Femur (tissue), 1 donor: Measurements from ENCODE around the gene LRRN4.

Source experiments
- DNase-seq: peaks from one replicate; pipeline ENCODE4 v3.0.0-alpha.2; 2017

The LRRN4 gene

DNA sequence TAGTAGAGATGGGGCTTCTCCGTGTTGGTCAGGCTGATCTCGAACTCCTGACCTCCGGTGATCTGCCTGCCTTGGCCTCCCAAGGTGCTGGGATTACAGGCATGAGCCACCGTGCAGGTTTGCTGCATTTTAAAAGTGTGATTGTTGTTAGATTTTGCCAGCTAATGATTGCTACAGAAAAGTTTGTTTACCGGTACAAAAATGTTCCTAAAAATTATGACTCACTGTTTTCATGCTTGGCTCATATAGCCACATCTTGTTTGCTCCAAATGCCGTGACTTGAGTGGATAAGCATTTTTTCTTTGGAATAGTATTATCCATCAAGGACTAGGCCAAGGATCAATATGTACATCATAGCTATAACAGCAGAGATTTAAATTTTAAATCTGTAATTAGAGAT lies 24.3 kb downstream of the LRRN4 start:
- no peak for DNase-seq

DNA sequence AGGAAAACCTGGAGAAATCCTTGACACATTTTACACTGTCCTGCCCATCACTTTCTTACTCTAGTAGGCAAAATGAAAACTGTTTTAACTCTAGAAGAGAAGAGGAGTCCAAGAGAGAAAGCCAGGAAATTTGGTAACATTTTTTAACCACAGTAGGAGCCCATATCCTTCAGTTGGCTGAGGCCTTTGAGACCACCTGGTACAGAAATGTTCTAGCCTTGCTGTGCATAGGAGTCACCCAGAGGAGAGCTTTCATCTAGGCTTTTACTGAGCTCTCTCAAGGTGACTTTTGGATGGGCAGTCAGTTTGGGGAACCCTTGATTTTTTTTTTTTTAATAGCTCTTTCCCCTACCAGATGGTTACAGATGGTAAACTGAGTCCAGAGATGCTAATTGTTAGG lies 25.0 kb downstream of the LRRN4 start:
- no peak for DNase-seq

DNA sequence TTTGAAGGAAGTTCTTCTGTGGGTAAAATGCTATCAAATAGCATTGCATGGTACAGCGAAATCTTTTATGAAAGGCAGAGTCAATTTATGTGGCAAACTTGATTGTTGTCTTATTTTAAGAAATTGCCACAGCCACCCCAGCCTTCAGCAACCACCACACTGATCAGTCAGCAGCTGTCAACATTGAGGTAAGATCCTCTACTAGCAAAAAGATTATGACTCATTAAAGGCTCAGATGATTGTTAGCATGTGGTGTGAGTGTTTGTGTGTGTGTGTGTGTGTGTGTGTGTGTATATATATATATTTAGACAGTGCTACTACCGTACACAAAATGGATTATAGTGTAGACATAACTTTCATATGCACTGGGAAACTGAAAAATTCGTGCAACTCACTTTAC lies 27.8 kb downstream of the LRRN4 start:
- DNase-seq = no peak

DNA sequence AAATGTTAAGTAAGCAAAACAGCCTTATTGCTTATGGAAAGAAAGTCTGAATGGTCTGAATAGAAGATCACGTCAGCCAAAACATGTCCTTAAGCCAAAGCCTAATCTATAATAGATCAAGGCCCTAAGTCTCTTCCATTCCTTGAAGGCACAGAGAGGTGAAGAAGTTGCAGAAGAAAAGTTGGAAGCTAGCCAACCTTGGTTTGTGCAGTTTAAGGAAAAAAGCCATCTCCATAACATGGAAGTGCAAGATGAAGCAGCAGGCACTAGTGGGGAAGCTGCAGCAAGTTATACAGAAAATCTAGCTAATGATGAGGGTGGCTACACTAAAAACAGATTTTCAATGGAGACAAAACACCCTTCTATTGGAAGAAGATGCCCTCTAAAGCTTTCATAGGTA lies 29.1 kb downstream of the LRRN4 start:
- no peak for DNase-seq

DNA sequence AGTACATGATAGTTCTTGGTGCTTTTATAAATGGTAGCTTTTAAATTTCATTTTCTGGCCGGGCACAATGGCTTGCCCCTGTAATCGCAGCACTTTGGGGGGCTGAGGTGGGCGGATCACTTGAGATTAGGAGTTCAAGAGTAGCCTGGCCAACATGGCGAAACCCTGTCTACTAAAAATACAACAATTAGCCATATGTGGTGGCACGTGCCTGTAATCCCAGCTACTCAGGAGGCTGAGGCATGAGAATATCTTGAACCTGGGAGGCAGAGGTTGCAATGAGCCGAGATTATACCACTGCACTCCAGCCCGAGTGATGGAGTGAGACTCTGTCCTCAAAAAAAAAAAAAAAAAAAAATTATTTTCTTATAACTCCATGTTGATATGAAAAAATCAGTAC lies 36.0 kb downstream of the LRRN4 start:
- no peak for DNase-seq

DNA sequence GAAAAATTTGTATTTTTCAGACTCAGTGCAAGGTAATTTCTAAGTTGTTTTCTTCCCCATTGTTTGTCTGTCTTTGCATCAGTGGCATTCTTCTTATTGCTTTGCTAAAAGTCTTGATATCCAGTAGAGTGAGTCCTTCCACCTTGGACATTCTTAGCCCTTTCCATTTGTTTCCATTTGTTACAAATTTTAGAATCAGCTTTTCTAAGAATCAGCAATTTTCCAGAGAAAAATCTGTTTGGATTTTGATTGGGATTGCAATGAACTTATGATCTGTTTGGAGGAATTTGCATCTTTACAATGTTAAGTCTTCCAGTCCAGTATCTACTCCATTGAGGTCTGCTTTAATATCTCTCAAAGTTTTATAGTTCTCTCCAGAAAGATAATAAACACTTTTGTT lies 36.4 kb downstream of the LRRN4 start:
- DNase-seq = no peak

DNA sequence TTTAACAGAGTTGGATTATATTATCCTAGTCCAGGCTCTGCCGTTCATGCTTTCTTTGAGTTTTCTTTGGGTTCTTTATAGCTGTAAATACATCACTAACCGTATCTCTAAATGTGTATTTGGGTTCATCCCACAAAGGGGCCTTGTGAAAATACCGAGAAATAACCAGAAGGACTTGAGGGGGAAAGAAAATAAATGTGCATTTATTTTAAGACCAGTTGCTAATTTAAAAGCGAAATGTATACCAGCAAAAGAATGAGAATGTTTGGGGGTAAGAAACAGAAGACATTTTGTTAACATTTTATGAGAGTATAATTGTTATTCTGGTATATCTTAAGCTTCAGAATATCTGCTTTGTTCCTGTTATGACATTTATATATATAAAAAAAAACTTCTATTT lies 38.9 kb downstream of the LRRN4 start:
- DNase-seq = no peak

DNA sequence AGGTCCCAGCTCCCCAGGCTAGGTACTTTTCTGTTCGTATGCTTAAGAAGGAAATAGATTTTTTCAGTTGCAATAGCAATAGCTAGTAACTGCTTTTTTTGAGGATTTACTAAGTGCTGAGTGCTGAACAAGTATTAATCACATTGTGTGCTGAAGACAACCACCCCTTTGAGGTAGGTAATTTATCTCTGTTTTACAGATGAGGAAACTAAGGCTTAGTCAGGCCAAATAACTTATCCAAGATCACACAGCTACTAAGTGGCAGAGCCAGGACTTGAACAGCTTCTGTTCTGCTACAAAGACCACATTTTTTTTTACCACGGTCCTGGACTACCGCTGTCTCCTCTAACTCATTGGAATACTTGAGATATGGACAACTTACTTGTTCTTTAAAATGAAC lies 39.8 kb downstream of the LRRN4 start:
- DNase-seq = no peak

DNA sequence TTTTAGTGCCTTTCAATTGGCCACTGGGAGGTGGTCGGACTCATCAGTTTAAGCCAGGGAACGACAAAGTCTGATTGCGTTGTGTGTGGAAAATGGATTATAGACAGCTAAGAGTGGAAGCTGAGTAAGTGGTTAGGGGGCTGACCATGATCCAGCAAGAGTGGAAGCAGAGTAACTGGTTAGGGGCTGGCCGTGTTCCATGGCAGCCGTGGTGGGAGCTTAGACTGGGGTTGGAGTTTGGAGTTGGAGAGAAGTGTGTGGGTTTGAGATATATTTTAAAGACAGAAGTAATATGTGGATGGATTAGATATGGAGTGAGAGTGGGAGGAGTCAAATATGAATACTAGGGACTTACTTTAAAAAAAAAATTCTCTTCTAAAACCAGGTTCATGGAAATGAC lies 41.7 kb downstream of the LRRN4 start:
- no peak for DNase-seq

DNA sequence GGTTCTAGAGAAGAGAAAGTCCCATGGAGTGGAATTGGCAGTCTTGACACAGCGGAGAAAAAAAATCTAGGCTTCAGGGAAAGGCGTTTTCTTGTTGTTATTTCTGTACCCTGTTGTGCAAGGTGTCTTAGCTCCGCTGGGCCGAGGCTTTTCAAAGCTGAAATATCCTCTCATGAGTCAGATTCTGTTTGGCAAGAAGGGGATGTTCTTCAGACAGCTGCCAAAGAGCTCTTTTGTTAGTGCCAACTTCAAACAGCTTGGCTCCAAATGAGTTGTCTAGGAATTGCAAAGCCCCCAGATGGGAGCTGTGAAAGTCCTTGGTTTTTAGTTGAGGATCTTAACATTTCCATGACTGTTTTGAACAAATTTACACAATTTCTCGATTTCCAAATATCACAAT lies 45.6 kb downstream of the LRRN4 start:
- peak; percentile 31 for DNase-seq

DNA sequence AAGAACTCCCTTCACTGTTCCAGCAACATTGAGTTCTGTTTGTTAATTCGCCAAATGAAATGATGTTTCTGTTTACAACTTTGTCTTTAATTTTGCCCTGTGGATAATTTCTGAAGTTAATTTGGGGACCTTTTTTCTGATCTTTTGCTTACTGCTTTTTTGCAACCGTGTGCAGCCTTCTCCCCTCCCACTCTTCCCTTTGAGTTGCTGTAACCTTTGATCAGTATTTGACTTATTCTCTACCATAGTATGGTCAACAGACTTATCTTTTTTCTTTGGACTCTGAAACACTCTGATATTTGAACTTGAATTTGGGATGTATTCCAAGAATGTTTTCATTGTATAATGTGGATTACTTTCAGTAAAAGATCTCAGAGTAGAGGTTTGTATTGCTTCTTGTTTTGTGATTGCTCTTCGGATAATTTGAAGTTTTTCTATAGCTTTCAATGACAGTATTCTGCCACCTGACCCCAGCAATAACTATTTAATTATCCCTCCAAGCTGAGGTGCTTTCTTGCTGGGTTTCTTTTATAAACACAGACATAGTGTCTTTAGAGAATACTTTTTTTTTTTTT lies 46.2 kb downstream of the LRRN4 start:
- no peak for DNase-seq

DNA sequence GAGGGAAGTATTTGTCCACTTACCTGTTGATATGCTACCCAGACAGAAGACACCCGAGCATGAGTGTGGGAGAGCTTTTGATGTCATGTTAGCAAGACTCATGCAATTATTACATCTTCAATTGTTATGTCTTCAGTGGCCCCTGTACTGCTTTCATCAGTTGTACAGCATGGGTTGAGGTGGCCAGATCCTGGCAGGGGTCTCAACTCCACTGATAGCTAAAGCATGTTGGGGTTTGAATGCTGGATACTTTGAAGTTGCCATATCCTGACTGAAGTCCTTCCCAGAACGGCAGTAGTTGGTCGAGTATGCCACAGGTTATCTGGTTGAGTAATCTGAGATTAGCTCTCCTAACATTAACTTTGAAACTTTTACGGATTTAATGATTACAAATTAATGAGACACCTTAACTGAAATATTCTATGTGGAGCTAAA lies 46.7 kb downstream of the LRRN4 start:
- DNase-seq = no peak

DNA sequence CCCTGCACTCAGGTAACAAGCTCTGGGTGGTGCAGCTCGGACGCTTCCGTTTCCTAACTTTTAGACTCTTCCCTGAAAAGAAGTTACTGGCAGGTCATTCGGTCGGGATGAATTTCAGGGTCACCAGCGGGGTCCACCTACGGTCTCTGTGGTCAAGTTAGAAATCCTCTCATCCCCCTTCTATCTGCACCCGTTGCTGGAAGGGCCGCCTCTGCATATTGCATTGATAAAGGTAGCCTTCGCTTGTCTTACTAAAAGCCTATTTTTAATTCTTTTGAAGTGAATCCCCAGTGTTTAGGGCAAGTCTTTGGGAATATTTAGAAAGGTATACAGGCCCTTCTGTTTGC lies 47.3 kb downstream of the LRRN4 start:
- no peak for DNase-seq

DNA sequence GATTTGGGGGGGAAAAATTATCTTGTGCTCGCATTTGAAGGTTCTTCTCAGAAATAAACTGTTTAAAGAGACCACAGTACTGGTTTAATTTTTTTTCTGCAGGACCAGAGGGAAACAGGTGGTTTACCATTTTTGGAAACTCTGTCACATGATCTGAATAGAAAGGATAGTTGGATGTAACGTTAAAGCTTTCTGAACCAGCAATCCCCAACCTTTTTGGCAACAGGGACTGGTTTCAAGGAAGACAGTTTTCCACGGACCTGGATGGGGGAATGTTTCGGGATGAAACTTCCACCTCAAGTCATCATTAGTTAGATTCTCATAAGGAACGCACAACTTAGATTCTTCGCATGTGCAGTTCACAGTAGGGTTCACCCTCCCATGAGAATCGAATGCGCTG lies 53.0 kb downstream of the LRRN4 start:
- DNase-seq = no peak

DNA sequence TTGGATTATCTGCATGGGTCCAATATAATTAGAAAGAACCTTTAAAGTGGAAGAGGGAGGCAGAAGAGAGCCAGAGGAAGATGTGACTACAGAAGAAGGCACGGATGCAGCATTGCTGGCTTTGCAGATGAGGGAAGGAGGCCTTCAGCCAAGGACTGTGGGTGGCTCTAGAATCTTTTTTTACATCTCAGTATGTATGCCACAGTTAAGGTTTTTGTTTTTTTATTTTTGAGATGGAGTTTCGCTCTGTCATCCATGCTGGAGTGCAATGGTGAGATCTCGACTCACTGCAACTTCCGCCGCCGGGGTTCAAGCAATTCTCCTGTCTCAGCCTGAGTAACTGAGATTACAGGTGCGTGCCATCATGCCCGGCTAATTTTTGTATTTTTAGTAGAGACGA lies 54.1 kb downstream of the LRRN4 start:
- DNase-seq = no peak

DNA sequence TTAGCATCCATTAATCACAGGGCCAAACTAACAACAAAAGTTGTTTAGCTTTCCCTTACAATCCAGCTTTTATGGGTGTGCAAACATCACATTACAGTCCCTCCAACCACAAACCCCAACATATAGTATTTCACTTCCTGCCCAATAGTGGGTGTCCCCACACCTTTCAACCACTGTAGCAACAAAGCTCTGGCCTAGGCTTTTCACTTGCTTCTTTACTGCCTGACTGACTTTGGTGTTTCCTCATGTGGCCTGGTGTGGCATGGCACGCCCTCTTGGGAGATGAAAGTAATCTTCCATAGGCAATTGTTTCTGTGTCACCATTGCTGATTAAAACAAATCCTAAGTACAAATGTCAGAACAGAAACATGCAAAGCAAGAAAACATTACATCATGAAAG lies 57.1 kb downstream of the LRRN4 start:
- peak; percentile 18 for DNase-seq

DNA sequence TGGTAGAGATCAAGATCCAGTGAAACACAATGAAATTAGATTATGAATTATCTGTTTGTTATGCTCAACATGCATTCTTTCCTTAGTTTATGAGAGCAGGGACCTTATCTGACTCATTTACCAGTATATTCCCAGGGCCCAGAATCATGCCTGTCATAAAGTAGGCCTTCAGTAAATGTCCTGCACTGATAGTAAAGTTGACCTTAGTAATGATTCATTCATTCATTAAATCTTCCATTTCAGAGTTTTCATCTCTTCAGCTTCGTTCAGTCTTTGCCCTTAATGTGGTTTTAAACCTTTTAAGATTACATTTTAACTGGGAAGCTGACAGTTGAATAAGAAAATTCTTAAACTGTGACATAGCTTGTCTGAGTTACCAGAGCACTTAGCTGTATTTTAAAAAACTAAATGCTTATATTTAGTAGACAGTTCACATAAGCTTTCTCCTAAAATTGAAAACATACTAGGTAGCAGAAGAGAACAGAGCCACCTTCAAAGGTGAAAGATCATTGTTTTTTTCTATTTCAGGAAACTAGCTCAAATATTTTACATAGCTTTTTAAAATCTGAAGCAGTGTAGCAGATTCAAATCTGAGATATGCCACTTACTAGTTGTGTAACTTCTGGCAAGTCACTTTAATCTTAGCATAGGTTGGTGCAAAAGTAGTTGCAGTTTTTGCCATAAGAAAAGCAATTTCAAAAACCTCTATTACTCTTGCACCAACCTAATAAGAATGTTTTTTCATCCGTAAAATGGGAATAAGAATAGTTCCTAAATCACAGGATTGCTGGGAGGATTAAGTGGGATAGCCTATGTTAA lies 62.0 kb downstream of the LRRN4 start:
- no peak for DNase-seq

DNA sequence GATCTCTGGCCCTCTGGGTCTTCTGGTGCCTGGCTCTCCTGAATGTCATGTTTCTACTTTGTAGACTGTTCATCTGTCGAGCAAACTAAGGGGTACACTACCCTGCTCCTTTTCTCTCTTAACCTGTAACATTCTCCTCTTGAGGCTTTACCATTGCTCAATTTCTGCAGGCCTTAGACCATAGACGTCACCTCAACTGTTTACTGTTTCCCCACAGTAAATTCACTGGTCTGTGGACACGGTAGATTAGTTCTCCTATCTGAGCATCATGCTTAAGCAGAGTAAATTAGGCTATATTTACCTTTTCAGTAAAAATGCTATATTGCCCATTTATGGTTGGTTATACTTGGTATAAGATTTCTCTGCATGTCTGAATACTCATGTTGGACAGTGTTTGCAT lies 62.9 kb downstream of the LRRN4 start:
- no peak for DNase-seq
